Skeletal muscle tissue (tissue), 4 donors: ENCODE measurements around the gene PRUNE1. TPM values are rescaled to one million over a fixed set of nuclear protein-coding genes. Genes with fewer than 3 reads are reported as not detected.

ENCODE experiments used
- H3K27ac ChIP-seq: one replicate; pipeline ENCODE4 v1.7.0; 2013; ENCODE audit warnings: mild to moderate bottlenecking, low read depth, low read length, inconsistent platforms
- H3K27me3 ChIP-seq, 3 donors: one replicate each; pipeline ENCODE4 v1.7.0; 2013; ENCODE audit warnings: low read length in 3 of 3; ENCODE audit not compliant: control insufficient read depth in 3 of 3, insufficient read depth in 3 of 3
- H3K36me3 ChIP-seq, 3 donors: one replicate each; pipeline ENCODE4 v1.7.0; 2013; ENCODE audit warnings: low read length in 3 of 3; ENCODE audit not compliant: control insufficient read depth in 3 of 3, insufficient read depth in 3 of 3
- H3K4me1 ChIP-seq, 3 donors: one replicate each; pipeline ENCODE4 v1.7.0; 2013; ENCODE audit warnings: low read length in 3 of 3, mild to moderate bottlenecking in 3 of 3; ENCODE audit not compliant: control insufficient read depth in 3 of 3, insufficient read depth in 3 of 3
- H3K4me3 ChIP-seq, 3 donors: one replicate each; pipeline ENCODE4 v1.7.0; 2013; ENCODE audit warnings: low read length in 3 of 3
- H3K9ac ChIP-seq, 3 donors: one replicate each; pipeline ENCODE4 v1.7.0; 2013; ENCODE audit warnings: low read length in 3 of 3, mild to moderate bottlenecking in 3 of 3, moderate library complexity in 2 of 3, low read depth in 1 of 3
- H3K9me3 ChIP-seq, 3 donors: one replicate each; pipeline ENCODE4 v1.7.0; 2013; ENCODE audit warnings: low read length in 3 of 3; ENCODE audit not compliant: control insufficient read depth in 3 of 3
- total RNA-seq: library from RNA; depleted of rRNA; stranded (reverse); fragments of >200 nt; gene quantifications from one replicate; pipeline ENCODE4 v1.2.3, GENCODE V29; 2014
- donor health status: Osteomylitis.

Gene PRUNE1
- total RNA-seq, 1 donor from 2014 or later, result 9.9 TPM

DNA sequence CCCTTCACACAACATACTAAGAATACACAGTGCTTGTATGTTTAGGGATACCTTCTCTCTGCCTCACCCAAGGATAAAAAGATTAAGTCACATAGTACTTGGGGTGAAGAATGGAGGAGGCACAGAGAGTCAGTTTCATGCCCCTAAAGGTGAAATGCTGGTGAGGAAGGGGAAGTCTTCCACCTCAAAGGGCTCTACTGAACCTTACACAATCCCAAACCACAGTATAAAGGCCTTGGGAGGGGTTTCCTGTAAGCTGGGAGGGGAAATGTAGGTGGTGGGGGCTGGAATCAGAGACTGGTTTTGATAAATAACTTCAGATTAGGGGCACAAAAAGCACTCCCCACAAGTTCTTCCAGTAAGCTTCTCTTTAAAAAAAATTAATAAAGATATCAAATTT, 5.1 kb upstream of the PRUNE1 start:
- Histone ChIP-seq H3K4me1 (peaks cover 26 to 52% (median 43%) of the 10 kb centered on the region in 3 donors), H3K36me3 (peaks cover 18 to 39% (median 36%) of the 10 kb centered on the region in 3 donors), H3K9ac (peak overlapping the region in 2 of 3 donors; percentile 38 to 41), H3K9me3 (no peaks in the 10 kb centered on the region), H3K27ac (no peak overlapping the region), H3K27me3 (no peaks in the 10 kb centered on the region), H3K4me3 (no peak overlapping the region)

DNA sequence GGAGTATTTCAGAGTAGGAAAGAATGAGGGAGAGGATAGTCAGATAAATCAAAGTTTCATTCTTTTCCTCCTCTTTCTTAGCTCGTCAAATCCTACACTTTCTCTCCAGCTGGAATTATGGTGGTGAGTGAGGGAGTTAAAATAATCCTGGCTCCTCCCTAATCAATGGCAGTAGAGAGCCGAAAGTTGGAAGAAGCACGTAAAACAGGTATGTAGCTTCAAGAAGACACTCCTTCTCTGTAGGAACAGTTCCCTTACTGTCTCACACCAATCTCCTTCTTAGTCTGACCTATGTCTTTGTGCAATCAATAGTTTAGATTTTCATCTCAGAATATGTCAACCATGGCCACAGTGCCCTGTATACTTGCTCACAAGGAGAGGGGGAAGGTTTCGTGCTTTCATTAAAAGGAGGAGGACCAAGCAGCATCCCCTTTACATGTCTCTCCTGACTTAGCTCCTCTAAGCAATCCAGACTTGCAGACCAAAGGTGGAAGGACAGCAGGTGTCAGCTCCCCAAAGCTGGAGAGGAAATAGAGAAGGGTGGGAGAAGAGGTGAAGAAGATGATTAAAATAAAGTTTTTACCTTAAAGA, 2.4 kb upstream of the PRUNE1 start:
- H3K36me3 ChIP-seq, result peaks cover 8 to 21% (median 17%) of the 10 kb centered on the region in 3 donors

DNA sequence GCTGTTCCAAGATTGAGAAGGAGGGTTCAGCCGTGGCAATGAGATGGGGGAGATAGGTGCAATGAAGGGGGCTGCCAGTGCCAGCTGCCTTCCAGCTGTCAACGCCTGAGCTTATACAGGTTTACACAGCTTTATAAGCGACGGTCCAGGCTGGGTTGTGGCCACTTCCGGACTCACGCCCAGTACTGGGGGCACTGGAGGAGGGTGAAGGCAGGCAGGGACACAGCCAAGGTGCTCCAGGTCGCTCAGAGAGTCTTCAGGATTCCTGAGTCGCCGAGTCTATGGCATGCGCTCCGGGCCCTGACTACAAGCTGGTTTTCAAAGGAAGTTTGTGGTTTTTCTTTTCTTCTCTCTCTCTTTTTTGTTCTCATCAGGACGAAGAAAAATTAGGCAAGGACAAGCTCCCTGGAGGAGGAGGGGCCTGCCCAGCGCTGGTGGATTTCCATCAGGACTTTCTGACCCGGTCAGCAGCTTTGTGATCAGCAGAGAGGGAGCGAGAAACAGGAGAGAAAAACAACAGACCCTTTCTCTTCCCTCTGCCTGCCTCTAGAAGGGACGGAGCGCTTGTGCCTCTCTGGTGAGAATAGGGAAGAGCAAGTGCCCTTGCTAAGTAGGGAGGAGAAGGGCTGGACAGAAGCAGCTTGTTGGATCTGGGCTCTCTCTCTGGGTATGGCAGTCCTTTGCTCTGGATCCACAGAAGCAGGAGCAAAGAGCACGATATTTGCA, 1.8 kb upstream of the PRUNE1 start, which contains the start of gene MINDY1:
Gene MINDY1 (minus strand): TSS at position 576 of the 726 bp plus-strand sequence. CDS start 4,285 bp downstream, outside the sequence.
- no peaks in the 10 kb centered on the region for H3K9me3 ChIP-seq
- H3K4me1 ChIP-seq, result peaks cover 34 to 63% (median 51%) of the 10 kb centered on the region in 3 donors
- H3K27me3 ChIP-seq, result no peaks in the 10 kb centered on the region
- peak within 1 kb of the TSS; percentile 92 to 100 (median 98) for H3K4me3 ChIP-seq
- H3K36me3 ChIP-seq, result peaks cover 8 to 15% (median 13%) of the 10 kb centered on the region in 3 donors
- H3K9ac ChIP-seq, result peak within 1 kb of the TSS; percentile 90 to 97 (median 93)
- H3K27ac ChIP-seq, result peak within 1 kb of the TSS; percentile 80

More for the DNA sequence above, 2.4 kb upstream of the PRUNE1 start:
- Histone ChIP-seq H3K9ac (peak overlapping the region; percentile 90 to 97 (median 93)), H3K9me3 (no peaks in the 10 kb centered on the region), H3K4me3 (peak overlapping the region; percentile 87 to 95 (median 88)), H3K27me3 (no peaks in the 10 kb centered on the region), H3K27ac (peak overlapping the region; percentile 80), H3K4me1 (peaks cover 34 to 61% (median 51%) of the 10 kb centered on the region in 3 donors)

DNA sequence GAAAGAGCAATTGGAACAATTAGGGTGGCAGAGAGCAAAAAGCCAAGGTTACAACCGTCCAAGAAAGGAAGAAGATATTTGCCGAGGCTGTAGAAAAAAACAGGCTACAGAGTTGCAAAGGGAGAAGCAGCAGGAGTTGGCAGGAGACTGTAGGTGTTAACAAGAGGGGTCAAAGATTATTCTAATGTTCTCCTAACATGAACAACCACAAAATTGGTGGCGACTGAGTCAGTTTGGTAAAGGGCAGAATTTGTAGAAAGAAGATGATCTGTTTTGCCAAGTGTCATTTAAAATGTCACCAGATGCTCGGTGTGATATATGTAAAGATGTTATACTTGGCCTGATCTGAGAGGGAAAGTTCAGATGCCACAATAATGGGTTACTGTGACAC, 401 bp upstream of the PRUNE1 start:
- H3K4me3 ChIP-seq, result peak overlapping the region; percentile 92 to 100 (median 98)
- peaks cover 0 to 3% (median 2%) of the 10 kb centered on the region in 3 donors for H3K36me3 ChIP-seq
- H3K27ac ChIP-seq, result peak overlapping the region; percentile 80
- peak overlapping the region; percentile 80 to 98 (median 90) for H3K9ac ChIP-seq
- no peaks in the 10 kb centered on the region for H3K9me3 ChIP-seq
- no peaks in the 10 kb centered on the region for H3K27me3 ChIP-seq
- H3K4me1 ChIP-seq, result peaks cover 35 to 53% (median 45%) of the 10 kb centered on the region in 3 donors

DNA sequence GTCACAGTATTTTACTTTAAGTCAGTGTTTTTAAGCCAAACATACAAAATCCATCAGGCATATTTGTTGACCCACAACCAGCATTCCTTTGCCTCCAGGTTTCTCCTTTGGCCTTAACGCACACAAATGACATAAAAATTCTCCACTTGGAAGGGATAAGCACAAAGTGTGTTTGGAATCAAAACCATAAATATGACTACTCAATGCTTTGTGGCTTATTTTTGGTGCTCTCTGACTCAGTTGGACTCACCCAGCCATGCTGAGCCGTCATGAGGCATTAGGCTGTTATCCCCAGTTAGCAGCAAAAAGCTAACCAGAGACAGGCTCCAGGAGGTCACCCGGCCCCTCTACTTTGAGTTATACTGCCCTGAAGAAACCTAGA, 948 bp downstream of the PRUNE1 start:
- peak overlapping the region; percentile 92 to 100 (median 98) for H3K4me3 ChIP-seq
- peaks cover 31 to 52% (median 43%) of the 10 kb centered on the region in 3 donors for H3K4me1 ChIP-seq
- peak overlapping the region; percentile 80 for H3K27ac ChIP-seq
- H3K9ac ChIP-seq, result peak overlapping the region; percentile 90 to 98 (median 97)
- H3K9me3 ChIP-seq, result no peaks in the 10 kb centered on the region
- peaks cover 0 to 4% (median 3%) of the 10 kb centered on the region in 3 donors for H3K36me3 ChIP-seq
- no peaks in the 10 kb centered on the region for H3K27me3 ChIP-seq

DNA sequence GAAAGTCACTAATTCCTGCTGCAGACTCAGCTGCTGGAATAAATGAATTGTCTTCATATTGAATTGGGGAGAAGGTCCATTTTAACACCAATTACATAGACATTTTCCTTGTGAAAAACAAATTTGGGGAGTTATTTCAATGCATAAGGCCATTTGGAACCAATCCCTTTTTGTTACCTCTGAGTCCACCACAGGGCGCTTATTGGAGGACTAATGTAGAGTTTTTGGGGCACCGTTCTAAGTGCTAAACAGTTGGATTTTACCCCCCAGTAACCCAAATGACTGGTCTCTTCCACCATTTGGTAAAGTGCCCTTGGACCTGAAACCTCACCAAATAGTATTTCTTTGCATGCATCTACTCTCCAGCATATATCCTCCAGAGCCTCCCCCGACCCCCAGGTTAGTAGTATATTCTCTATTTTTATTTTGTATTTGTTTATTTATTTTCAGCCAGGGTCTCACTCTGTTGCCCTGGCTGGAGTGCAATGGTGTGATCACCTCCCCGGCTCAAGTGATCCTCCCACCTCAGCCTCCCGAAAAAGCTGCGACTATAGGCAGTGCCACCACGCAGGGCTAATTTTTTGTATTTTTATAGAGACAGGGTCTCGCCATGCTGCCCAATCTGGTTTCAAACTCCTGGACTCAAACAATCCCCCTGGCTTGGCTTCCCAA, 1.6 kb downstream of the PRUNE1 start:
- Histone ChIP-seq H3K4me3 (peak overlapping the region; percentile 92 to 100 (median 98)), H3K9ac (peak overlapping the region in 2 of 3 donors; percentile 4 to 98), H3K4me1 (peaks cover 31 to 47% (median 38%) of the 10 kb centered on the region in 3 donors), H3K27ac (peak overlapping the region; percentile 80), H3K9me3 (no peaks in the 10 kb centered on the region), H3K36me3 (peaks cover 0 to 4% (median 3%) of the 10 kb centered on the region in 3 donors), H3K27me3 (no peaks in the 10 kb centered on the region)

DNA sequence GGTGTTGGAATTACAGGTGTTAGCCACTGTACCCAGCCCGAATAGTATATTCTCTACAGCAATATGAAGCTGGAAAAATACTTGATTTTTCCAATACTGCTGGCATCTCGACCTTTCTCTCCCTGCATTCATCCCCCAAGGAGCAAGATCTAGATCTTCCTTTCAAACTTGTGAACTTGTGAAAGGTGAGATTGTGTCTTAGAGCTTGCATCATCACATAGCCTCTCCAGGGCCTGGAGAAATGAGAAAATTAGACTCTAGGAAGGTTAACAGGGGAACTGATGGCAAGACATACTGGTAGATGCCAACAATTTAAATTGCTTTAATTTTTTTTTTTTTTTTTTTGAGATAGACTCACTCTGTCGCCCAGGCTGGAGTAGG, 2.1 kb downstream of the PRUNE1 start:
- Histone ChIP-seq H3K27ac (no peak overlapping the region), H3K9ac (no peak overlapping the region), H3K36me3 (peaks cover 0 to 4% (median 3%) of the 10 kb centered on the region in 3 donors), H3K27me3 (no peaks in the 10 kb centered on the region), H3K4me3 (no peak overlapping the region), H3K4me1 (peaks cover 31 to 45% (median 34%) of the 10 kb centered on the region in 3 donors), H3K9me3 (no peaks in the 10 kb centered on the region)

DNA sequence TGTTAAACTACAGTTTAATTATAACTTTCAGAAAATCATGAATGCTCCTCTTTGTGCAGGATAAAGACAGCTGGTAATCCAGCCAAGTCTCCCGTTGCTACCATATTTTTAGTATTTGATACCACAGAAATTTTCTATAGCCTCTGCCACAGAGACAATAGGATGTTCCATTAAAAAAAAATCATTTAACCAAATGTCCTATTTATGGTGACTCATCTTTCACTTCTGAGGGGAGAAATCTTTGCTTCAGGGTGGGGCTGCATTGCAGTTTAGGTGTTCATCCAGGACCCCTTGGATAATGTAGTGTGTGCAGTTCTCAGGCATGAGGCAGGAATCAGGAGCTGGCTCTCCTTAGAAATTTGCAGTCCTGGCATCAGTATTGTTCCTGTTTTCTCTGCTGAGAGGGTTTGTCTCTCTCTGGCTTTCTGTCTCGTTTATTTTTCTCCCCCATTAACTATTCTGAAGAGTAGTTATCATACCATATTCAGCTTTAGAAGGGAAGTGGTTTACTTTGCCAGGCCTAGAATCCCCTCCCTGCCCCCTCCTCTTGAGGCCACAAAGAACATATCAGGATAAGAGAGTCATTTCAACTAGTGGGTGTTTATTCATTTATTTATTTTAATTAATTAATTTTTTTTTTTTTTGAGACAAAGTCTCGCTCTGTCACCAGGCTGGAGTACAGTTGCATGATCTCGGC, 3.1 kb downstream of the PRUNE1 start:
- Histone ChIP-seq H3K9me3 (no peaks in the 10 kb centered on the region), H3K27ac (no peak overlapping the region), H3K36me3 (peaks cover 0 to 4% (median 3%) of the 10 kb centered on the region in 3 donors), H3K4me1 (peaks cover 23 to 35% (median 26%) of the 10 kb centered on the region in 3 donors), H3K9ac (no peak overlapping the region), H3K27me3 (no peaks in the 10 kb centered on the region), H3K4me3 (no peak overlapping the region)

DNA sequence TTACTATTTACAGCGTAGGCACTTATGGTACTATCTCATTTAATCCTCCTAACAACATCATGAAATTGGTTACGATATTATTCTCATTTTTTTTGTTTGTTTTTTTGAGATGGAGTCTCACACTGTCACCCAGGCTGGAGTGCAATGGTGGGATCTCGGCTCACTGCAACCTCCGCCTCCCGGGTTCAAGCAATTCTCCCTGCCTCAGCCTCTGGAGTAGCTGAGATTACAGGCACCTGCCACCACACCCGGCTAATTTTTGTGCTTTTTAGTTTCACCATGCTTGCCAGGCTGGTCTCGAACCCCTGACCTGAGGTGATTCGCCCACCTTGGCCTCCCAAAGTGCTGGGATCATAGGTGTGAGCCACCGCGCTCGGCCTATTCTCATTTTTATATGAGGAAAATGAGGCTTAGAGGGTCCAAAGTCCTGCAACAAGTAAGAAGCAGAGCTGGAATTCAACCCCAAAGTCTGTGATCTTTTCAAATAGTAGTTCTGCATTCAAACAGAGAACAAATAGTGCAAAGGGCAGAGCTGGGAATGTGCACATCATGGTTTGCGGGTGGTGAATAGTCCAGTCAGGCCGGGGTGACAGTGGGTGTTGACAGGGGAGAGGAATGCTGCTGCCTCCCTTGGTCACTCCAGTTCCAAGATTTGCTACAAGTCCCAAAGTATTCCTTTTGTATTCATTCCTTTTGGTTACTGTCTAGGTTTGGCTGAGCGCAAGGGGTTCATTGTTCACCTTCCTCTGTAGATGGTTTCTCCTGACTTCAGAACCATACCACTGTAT, 4.6 kb downstream of the PRUNE1 start:
- H3K9me3 ChIP-seq, result no peaks in the 10 kb centered on the region
- H3K27ac ChIP-seq, result no peak overlapping the region
- H3K4me1 ChIP-seq, result peaks cover 13 to 21% (median 16%) of the 10 kb centered on the region in 3 donors
- no peak overlapping the region for H3K9ac ChIP-seq
- no peaks in the 10 kb centered on the region for H3K27me3 ChIP-seq
- no peak overlapping the region for H3K4me3 ChIP-seq
- peaks cover 0 to 5% (median 3%) of the 10 kb centered on the region in 3 donors for H3K36me3 ChIP-seq
